Endothelial cell of umbilical vein (primary cell): ENCODE results near the gene ADAM22. TPM values are rescaled to one million over a fixed set of nuclear protein-coding genes. Genes with fewer than 3 reads are reported as not detected.

Experiments
- BruUV-seq: library from RNA; stranded (reverse); fragments of 400-500 nt; replicated peaks from 2 replicates; lab custom pipeline; 2021; lab: Mats Ljungman, UMichigan
- CTCF ChIA-PET: fragments of 300-600, 350-600 bp; sonication (Branson Sonifier 250); formaldehyde crosslinking; loops from one replicate; lab custom pipeline; 2021; ENCODE audit warnings: antibody characterized with exemption, inconsistent platforms; lab: Charles Lee
- POLR2A ChIA-PET: fragments of 300-600, 350-600 bp; sonication (Branson Sonifier 250); formaldehyde crosslinking; loops from one replicate; lab custom pipeline; 2021; ENCODE audit warnings: antibody characterized with exemption, inconsistent platforms; lab: Charles Lee
- DNase-seq: peaks from one replicate; pipeline ENCODE4 v3.0.0-alpha.2; 2011; ENCODE audit warnings: low read depth, low spot score
- FAIRE-seq: peaks from 2 replicates; lab custom pipeline; 2011; peaks lifted over from hg19 to GRCh38; lab: Jason Lieb, UNC
- H2AFZ ChIP-seq: 2 replicates; pipeline ENCODE4 v1.6.0; 2012; ENCODE audit warnings: low read depth, low read length, control low read depth, inconsistent platforms
- H3K27ac ChIP-seq: 2 replicates; pipeline ENCODE4 v1.5.1; 2011; ENCODE audit warnings: low read depth, mild to moderate bottlenecking, control low read depth, low read length, moderate library complexity; ENCODE audit not compliant: insufficient read depth
- H3K27me3 ChIP-seq, 2 experiments: 2 replicates each; pipeline versions ENCODE4 v1.6.0 to v1.6.1; 2011; ENCODE audit warnings: low read length in 2 of 2, mixed read lengths in 1 of 2; ENCODE audit not compliant: control insufficient read depth in 2 of 2, insufficient read depth in 2 of 2
- H3K36me3 ChIP-seq, 2 experiments: 2 replicates in 1 of 2; 3 replicates in 1 of 2; pipeline ENCODE4 v1.5.1; 2011; ENCODE audit warnings: low read length in 2 of 2, mild to moderate bottlenecking in 1 of 2, moderate library complexity in 1 of 2; ENCODE audit not compliant: control insufficient read depth in 2 of 2, insufficient read depth in 2 of 2; ENCODE audit errors: extremely low read depth in 1 of 2
- H3K4me1 ChIP-seq: 3 replicates; pipeline ENCODE4 v1.5.1; 2011; ENCODE audit warnings: mild to moderate bottlenecking, low read length; ENCODE audit not compliant: control insufficient read depth, insufficient read depth; ENCODE audit errors: extremely low read depth
- H3K4me2 ChIP-seq: 2 replicates; pipeline ENCODE4 v1.6.1; 2011; ENCODE audit warnings: low read length, control low read depth, mixed read lengths; ENCODE audit not compliant: insufficient read depth
- H3K4me3 ChIP-seq, 3 experiments: fragments of 200-600 bp in 1 of 3; sonication (generic), shearing (Covaris generic) in 1 of 3; replicated peaks in 1 of 3; 2 replicates each; pipeline ENCODE4 v1.5.1; 2011 to 2016; ENCODE audit warnings: control low read depth in 3 of 3, low read length in 3 of 3, mild to moderate bottlenecking in 2 of 3, inconsistent platforms in 1 of 3, low read depth in 1 of 3, moderate library complexity in 1 of 3; ENCODE audit not compliant: insufficient read depth in 1 of 3
- H3K79me2 ChIP-seq: 2 replicates; pipeline ENCODE4 v1.6.0; 2012; ENCODE audit warnings: low read length, inconsistent platforms; ENCODE audit not compliant: control insufficient read depth, insufficient read depth
- H3K9ac ChIP-seq: replicated peaks from 2 replicates; pipeline ENCODE3; 2011; ENCODE audit warnings: low read length, control low read depth; ENCODE audit not compliant: insufficient read depth; ENCODE audit errors: extremely low read depth
- H3K9me1 ChIP-seq: replicated peaks from 3 replicates; pipeline ENCODE4 v1.6.0; 2011; ENCODE audit warnings: mild to moderate bottlenecking, low read length; ENCODE audit not compliant: control insufficient read depth, insufficient read depth; ENCODE audit errors: extremely low read depth
- H3K9me3 ChIP-seq: replicated peaks from 2 replicates; pipeline ENCODE4 v1.5.1; 2012; ENCODE audit warnings: low read length, inconsistent platforms; ENCODE audit not compliant: control insufficient read depth, insufficient read depth
- H4K20me1 ChIP-seq: replicated peaks from 2 replicates; pipeline ENCODE3; 2011; ENCODE audit warnings: mild to moderate bottlenecking, low read length; ENCODE audit not compliant: control insufficient read depth, insufficient read depth; ENCODE audit errors: extremely low read depth
- CTCF ChIP-seq, 2 donors: IDR thresholded peaks; 1 replicate in 1 of 2; 2 replicates in 1 of 2; pipeline ENCODE4 v1.5.1; 2011; ENCODE audit warnings: low read length in 2 of 2, mild to moderate bottlenecking in 2 of 2, moderate library complexity in 2 of 2, control low read depth in 1 of 2, inconsistent platforms in 1 of 2, low read depth in 1 of 2; ENCODE audit not compliant: insufficient read depth in 1 of 2; ENCODE audit errors: extremely low read depth in 1 of 2
- EZH2 ChIP-seq: IDR thresholded peaks from 2 replicates; pipeline ENCODE4 v1.6.1; 2012; ENCODE audit warnings: borderline replicate concordance, low read depth, mild to moderate bottlenecking, moderate library complexity, low read length, inconsistent platforms; ENCODE audit not compliant: severe bottlenecking
- FOS ChIP-seq: IDR thresholded peaks from 2 replicates; pipeline ENCODE4 v1.6.1; 2011; ENCODE audit warnings: mild to moderate bottlenecking, low read length, moderate library complexity, borderline replicate concordance; ENCODE audit not compliant: insufficient read depth
- GATA2 ChIP-seq: IDR thresholded peaks from 2 replicates; pipeline ENCODE4 v1.7.0; 2011; ENCODE audit warnings: low read depth, mild to moderate bottlenecking, moderate library complexity, mixed read lengths, low read length; ENCODE audit not compliant: insufficient read length, insufficient read depth
- JUN ChIP-seq: IDR thresholded peaks from 2 replicates; pipeline ENCODE4 v1.6.1; 2011; ENCODE audit warnings: borderline replicate concordance, low read depth; ENCODE audit not compliant: insufficient read length, insufficient read depth
- MAX ChIP-seq: IDR thresholded peaks from 2 replicates; pipeline ENCODE4 v1.6.1; 2011; ENCODE audit not compliant: insufficient read depth, insufficient read length
- MYC ChIP-seq: IDR thresholded peaks from one replicate; pipeline ENCODE4 v1.6.1; 2011; ENCODE audit warnings: mild to moderate bottlenecking, low read depth, low read length
- POLR2A ChIP-seq: IDR thresholded peaks from 2 replicates; pipeline ENCODE4 v1.6.1; 2012; ENCODE audit warnings: low read depth, mild to moderate bottlenecking, control low read depth, low read length
- POLR2AphosphoS5 ChIP-seq: IDR thresholded peaks from 2 replicates; pipeline ENCODE4 v1.6.1; 2012; ENCODE audit warnings: low read depth, mild to moderate bottlenecking, control low read depth, low read length, moderate library complexity; ENCODE audit not compliant: insufficient read depth
- dilution Hi-C: fragments of 300-500 bp; cut with MboI; formaldehyde crosslinking; loops from one replicate; pipeline ENCODE4 v1.15.0; 2019; ENCODE audit warnings: low sequenced_read_pairs; ENCODE audit not compliant: extremely low pct_ligation_motif_present
- intact Hi-C: fragments of 100-400 bp; cut with micrococcal nuclease; formaldehyde crosslinking; loops from one replicate; pipeline ENCODE4 v1.10.0; 2022
- polyA plus RNA-seq, 4 experiments: library from polyadenylated mRNA; depleted of rRNA in 3 of 4; stranded (reverse) in 3 of 4; unstranded in 1 of 4; fragments of >200 nt; gene quantifications; 2 replicates each; pipeline versions ENCODE4 v1.2.1 to v1.2.3, GENCODE V29; 2011 to 2012; ENCODE audit warnings: missing spikeins in 1 of 4
- total RNA-seq: library from RNA; stranded (reverse); gene quantifications from 2 replicates; pipeline ENCODE4 v1.2.3, GENCODE V29; 2021

Gene ADAM22
- total and polyA plus RNA-seq, 2 donors (not counting 3 experiments of a cell fraction or from before 2014, with no cell fraction given) = 0.33 to 0.53 TPM

- Histone ChIP-seq H3K27ac (no peak overlapping the region), H2AFZ (no peak overlapping the region), H3K27me3 (no peaks in the 10 kb centered on the region), H3K79me2 (no peaks in the 10 kb centered on the region), H3K4me1 (no peaks in the 10 kb centered on the region), H3K9ac (no peak overlapping the region), H4K20me1 (no peaks in the 10 kb centered on the region), H3K4me2 (no peak overlapping the region), H3K9me3 (no peaks in the 10 kb centered on the region), H3K36me3 (no peaks in the 10 kb centered on the region), H3K9me1 (no peaks in the 10 kb centered on the region), H3K4me3 (no peak overlapping the region)
- CTCF ChIA-PET = interaction anchor here (0.6 to 2.4 kb wide), 36 partner anchors 9 to 703 kb away, joined by 3 to 76 read pairs (median 4); partner anchors contain the start of genes ABCB1 and ADAM22
- TF ChIP-seq MYC = no peak
- no peak for TF ChIP-seq JUN
- TF ChIP-seq GATA2 = no peak
- TF ChIP-seq POLR2AphosphoS5 = no peak
- no peak for TF ChIP-seq MAX
- no peak for TF ChIP-seq POLR2A
- no peak for TF ChIP-seq CTCF (IDR thresholded peaks at IDR 0.05; ENCODE audit: extremely low read depth in 1 of 2, insufficient read depth in 1 of 2, low read depth in 1 of 2, low read length in 2 of 2)
- TF ChIP-seq FOS = no peak
- no peak for TF ChIP-seq EZH2
- POLR2A ChIA-PET = no interaction called here
- no TSS peak for BruUV-seq
- intact Hi-C loops = loop anchor here (1.0 to 10.0 kb wide), 6 partner anchors 180 to 800 kb away; partner anchors contain the start of genes ADAM22 and RUNDC3B
- no peak for FAIRE-seq
- dilution Hi-C loops = no loop called here
- DNase-seq = no peak
These were observed 178.0 kb downstream of the ADAM22 start for GRCh38 chr7:88111954-88112471.
